Stimulated activated CD8-positive, alpha-beta memory T cell treated with anti-CD3 and anti-CD28 coated beads, Interleukin-4, amount 100 ng/mL, for 1 hour (primary cell): Measurements from ENCODE around the gene FOXN4.

Experiments
- DNase-seq, 2 donors: peaks; one replicate each; pipeline ENCODE4 v3.0.0-alpha.2; 2020; ENCODE audit warnings: low read depth in 2 of 2, low spot score in 1 of 2

The FOXN4 gene

GRCh38 chr12:109261087-109261486 lies 48.0 kb downstream of the FOXN4 start:
- DNase-seq = no peak

DNA sequence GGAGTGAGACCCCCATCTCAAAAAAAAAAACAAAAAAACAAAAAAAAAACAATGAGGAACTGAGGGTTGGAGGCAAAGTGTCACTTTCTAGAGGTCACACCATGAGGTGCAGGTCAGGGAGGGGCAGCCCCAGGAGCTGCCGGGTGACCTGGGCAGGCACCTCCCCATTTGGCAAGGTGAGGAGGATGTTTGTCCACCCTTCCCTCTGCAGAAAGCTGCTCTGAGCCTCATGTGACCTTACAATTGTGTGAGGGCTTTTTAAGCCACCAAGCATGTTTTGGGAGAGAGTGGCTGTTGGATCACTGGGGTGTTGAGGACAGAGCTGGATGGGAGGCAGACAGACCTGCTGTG lies 49.6 kb downstream of the FOXN4 start:
- DNase-seq = no peak

DNA sequence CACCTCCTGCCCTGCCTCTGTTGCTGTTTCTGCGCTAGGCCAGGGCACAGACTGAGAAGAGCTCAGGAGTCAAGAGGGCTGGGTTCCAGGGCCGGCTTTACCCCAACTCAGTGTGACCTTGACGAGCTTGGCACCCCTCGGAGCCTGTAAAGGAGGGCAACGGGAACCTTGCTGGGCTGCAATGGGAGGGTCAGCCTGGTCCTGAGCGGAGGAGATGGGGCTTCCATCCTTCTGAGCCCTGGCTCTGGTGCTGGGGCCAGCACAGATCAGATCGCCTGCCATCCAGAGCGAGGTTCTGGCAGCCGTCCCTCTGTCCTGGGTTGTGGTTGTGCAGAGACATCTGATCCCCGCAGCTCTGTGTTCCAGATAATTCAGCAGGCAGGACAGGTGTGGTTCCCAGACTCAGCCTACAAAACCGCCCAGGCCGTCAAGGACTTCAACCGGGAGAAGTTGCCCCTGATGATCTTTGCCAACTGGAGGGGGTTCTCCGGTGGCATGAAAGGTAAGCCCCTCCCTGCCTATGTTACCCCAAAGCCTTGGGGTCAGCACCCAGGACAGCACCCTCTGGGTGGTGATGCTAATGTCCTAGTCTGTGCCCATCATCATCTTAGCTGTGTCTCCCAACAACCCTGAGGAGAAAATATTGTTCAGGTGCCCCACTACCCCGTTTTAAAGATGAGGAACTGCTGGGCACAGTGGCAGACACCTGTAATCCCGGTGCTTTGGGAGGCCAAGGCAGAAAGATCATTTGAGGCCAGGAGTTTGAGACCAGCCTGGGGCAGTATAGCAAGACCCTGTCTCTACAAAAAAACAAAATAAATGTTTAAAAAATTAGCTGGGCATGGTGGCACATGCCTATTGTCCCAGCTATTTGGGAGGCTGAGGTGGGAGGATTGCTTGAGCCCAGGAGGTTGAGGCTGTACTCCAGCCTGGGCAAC lies 50.2 kb downstream of the FOXN4 start:
- no peak for DNase-seq

DNA sequence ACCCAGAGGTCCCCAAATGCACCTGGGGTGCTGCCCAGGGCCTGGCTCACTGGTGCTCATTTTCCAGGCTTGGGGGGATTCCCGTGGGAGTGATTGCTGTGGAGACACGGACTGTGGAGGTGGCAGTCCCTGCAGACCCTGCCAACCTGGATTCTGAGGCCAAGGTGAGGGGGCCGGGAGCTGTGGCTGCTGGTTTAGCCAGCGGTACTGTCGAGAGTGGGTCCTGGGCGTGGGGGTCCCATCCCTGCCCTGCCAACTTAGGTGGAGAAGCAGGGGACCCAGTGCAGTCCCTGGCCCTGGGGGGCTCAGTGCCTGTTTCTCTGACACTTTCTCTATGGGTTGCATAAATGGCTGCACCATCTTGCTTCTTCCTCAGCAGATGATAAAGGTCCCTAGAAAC lies 50.9 kb downstream of the FOXN4 start:
- DNase-seq = no peak

- DNase-seq = no peak
Observed at GRCh38 chr12:109256011-109256410, 53.1 kb downstream of the FOXN4 start.

DNA sequence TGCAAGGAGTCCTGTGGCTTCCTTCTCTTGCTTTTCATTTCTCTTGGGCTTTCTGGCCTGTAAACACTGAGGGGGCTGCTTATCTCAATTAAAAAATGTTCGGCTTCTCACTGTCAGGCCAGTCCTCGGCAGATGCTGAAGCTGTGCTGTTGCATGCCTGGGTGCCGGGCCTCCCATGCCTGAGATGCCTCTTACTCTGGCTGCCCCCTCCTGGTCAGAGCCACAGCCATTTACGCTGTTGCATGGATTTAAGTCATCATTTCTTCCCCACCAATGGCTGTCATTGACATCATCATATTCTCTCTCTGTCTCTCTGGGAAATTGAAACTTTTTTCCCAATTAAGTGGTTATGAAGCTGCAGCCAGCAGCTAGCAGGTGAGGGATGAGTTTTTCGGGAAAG lies 53.7 kb downstream of the FOXN4 start:
- no peak for DNase-seq

DNA sequence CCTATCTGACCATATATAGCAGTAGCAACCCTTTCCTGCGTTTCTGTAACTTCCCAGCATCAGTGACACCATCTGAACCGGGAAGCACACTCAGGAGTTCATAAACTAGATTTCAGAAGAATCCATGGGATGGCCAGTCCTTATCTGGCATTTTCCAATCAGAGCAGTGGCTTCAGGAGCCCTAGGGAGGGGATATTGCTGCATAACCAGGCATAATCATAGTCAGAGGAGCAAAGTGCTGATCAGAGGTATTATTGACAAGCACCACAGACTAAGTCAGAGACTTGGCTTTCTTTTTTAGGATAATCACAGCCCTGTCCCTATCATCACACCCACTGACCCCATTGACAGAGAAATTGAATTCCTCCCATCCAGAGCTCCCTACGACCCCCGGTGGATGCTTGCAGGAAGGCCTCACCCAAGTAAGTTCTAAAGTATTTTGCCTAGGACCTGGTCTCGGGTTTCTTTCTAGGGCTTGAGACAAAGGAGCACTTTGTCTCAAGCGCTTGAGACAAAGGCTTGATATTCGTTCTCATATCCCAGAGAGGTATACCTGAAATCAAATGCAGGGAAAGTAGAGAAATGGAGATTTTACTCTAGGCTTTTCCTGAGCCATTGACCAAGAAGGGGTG lies 55.1 kb downstream of the FOXN4 start:
- DNase-seq = no peak

GRCh38 chr12:109252799-109253198 lies 56.3 kb downstream of the FOXN4 start:
- DNase-seq = no peak

DNA sequence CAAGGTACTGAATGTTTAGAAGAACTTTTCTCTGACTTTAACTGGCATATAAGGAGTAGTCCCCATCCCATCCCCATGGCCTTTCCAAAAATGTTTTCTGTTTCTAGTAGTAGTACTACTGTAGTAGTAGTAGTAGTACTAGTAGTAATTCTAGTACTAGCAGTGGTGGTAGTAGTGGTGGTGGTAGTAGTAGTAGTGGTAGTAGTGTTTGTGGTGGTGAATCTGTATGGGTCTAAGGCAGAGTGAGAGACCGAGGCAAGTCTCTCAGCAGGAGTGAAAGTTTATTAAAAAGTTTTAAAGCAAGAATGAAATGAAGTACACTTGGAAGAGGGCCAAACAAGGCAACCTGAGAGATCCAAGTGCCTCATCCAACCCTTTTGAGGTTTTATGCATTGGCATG lies 58.6 kb downstream of the FOXN4 start:
- DNase-seq = no peak

DNA sequence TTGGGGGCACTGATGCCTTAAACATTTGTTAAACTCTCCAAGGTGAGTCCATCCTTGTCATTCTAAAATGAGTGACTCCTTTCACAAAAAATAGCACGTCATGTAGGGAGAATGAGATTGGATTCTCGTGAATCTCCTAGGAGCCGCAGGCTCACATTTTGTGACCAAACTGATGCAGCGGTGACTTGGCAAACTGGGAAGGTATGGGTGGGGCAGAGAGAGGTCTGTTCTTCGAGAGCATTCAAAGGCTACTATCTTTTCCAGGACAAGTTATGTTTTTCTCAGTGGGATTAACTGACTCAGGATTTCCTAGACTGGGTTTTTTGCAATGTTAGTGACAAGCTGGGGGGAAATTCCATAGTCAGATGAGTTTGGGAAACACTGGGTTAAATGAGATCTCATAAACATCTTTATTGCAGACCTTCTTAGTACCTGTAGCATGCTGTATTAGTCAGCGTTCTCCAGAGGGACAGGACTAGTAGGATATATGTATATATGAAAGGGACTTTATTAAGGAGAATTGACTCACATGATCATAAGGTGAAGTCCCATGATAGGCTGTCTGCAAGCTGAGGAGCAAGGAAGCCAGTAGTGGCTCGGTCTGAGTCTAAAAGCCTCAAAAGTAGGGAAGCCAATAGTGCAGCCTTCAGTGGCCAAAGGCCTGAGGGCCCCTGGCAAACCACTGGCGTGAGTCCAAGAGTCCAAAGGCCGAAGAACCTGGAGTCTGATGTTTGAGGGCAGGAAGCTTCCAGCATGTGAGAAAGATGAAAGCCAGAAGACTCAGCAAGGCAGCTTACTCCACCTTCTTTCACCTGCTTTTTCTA lies 61.0 kb downstream of the FOXN4 start:
- no peak for DNase-seq

DNA sequence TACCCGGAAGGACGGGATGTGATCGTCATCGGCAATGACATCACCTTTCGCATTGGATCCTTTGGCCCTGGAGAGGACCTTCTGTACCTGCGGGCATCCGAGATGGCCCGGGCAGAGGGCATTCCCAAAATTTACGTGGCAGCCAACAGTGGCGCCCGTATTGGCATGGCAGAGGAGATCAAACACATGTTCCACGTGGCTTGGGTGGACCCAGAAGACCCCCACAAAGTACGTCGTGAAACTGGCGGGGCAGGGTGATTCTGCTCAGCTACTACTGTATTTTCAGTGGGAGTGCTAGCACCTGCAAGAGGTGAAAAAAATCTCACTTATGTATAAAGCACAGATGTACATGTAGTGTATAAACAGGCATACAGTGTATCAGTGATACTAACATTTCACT lies 62.9 kb downstream of the FOXN4 start:
- DNase-seq = no peak

GRCh38 chr12:109244073-109244472 lies 65.0 kb downstream of the FOXN4 start:
- no peak for DNase-seq

- DNase-seq = no peak
Observed at GRCh38 chr12:109241936-109242335, 67.1 kb downstream of the FOXN4 start.

DNA sequence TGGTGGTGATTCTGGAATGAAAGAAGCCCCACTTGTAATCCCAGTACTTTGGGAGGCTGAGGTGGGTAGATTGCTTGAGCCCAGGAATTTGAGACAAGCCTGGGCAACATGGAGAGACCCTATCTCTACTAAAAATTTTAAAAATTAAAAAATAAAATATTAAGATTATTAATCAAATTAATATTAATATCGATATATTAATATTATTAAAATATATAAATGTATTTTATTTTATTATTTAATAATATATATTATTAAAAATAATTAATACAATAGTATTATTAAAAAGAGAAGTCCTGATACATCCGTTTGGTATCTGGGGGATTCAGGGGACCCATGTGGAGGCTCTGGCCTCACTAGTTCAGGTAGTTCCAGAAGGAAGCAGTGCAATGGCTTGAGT lies 68.7 kb downstream of the FOXN4 start:
- DNase-seq = no peak

- DNase-seq = no peak
Observed at GRCh38 chr12:109239691-109240090, 69.4 kb downstream of the FOXN4 start.

DNA sequence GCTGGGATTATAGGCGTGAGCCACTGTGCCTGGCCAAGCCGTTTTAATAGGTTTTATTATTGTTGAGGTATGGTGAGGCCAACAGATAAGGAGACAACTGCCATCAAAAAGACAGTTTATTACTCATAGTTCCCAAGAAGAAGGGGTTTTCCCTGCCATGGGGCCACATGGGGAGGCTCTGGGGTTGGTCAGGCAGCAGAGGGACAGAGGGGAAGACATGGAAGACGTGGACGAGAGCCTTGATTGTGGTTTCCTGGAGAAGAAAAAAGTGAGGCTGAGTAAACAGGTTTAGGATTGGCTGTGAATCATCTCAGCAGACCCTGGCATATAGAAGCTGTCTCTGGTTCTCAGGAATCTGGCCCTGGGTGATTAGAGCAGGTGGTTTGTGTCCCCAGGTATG lies 69.9 kb downstream of the FOXN4 start:
- DNase-seq = no peak

DNA sequence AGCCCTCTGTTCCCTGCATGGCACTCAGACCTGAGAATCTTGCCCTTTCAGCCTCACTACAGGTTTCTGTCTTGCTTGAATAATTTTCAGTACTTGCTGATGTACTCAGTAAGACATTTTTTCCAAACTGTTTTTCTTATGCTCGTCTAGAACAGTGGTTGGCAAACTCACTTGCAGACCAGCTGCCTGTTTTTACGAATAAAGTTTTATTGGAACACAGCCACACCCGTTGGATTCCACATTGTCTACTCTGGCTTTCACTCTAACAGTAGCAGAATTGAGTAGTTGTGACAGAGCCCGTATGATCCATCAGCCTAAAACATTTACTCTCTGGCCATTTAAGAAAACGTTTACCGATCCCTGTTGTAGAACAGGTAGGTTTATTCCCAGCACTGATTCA lies 72.8 kb downstream of the FOXN4 start:
- no peak for DNase-seq

- DNase-seq = no peak
Observed at GRCh38 chr12:109234012-109234411, 75.1 kb downstream of the FOXN4 start.

- no peak for DNase-seq
Observed at GRCh38 chr12:109232731-109233130, 76.4 kb downstream of the FOXN4 start.

GRCh38 chr12:109230193-109230592 lies 78.9 kb downstream of the FOXN4 start:
- no peak for DNase-seq

- DNase-seq = no peak
Observed at GRCh38 chr12:109228664-109229063, 80.4 kb downstream of the FOXN4 start.
